ENCODE data around the gene APBA2.
A peak's percentile ranks its signal among the peaks of the same experiment; 100 is the strongest.

The APBA2 gene

GRCh38 chr15:28986726-28987125 is 101.0 kb downstream of the APBA2 start:
- DNase-seq = no peak

DNA sequence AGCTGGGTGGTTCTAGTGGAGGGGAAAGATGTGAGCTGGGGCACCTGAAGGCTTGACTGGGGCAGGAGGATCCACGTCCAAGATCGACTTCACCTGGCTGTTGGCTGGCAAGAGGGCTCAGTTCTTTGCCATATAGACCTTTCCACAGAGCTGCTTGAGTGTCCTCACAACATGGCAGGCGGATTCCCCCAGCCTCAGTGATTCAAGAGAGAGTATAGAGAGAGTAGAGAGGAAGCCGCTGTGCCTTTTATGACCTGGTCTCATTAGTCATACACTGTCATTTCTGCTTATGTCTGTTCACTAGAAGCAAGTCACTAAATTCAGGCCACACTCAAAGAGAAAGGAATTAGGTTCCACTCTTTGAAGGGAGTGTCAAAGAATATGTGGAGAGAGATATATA is 101.6 kb downstream of the APBA2 start:
- DNase-seq = no peak

DNA sequence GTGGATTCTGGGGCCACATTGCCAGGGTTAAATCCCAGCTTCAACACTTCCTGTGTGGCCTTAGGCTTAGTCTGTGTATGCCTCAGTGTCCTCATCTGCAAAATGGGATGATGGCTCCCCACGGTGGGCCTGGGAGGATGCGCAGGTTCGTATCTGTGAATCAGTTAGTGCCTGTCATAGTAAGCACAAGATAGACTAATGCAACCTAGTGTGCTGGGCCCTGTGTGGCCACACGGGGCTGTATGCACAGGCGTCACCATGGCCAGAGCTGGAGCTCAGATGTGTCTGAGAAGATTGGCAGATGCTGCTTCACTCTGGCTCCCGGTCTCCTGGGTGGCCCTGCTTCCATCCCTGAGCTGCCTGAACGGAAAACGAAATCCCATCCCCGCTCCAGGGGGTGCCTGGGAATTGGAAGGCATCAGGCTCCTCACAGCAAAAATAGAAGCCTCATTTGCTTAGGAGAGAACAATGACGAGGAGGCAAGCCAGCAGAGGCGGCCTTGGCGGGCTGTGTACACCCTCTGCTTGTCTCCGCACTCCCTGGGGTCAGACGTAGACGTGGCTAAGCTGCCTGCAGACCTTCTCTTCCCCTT is 103.6 kb downstream of the APBA2 start:
- DNase-seq = no peak

DNA sequence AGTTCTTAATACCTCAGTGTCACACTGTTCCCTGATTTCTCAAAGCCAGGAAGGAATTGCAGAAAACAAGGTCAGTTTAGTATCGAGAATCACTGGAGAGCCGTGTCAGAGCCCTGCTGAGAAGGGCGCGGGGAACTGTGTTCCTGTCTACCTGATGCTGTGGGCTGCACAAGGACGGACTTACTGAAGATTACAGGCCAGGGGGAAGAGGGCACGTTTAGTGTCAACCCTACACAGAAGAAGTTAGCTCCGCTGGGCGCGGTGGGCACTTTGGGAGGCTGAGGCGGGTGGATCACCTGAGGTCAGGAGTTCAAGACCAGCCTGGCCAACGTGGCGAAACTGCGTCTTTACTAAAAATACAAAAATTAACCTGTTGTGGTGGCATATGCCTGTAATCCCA is 104.1 kb downstream of the APBA2 start:
- DNase-seq = no peak

- DNase-seq = no peak
Observed at GRCh38 chr15:28990390-28990789, 104.6 kb downstream of the APBA2 start.

DNA sequence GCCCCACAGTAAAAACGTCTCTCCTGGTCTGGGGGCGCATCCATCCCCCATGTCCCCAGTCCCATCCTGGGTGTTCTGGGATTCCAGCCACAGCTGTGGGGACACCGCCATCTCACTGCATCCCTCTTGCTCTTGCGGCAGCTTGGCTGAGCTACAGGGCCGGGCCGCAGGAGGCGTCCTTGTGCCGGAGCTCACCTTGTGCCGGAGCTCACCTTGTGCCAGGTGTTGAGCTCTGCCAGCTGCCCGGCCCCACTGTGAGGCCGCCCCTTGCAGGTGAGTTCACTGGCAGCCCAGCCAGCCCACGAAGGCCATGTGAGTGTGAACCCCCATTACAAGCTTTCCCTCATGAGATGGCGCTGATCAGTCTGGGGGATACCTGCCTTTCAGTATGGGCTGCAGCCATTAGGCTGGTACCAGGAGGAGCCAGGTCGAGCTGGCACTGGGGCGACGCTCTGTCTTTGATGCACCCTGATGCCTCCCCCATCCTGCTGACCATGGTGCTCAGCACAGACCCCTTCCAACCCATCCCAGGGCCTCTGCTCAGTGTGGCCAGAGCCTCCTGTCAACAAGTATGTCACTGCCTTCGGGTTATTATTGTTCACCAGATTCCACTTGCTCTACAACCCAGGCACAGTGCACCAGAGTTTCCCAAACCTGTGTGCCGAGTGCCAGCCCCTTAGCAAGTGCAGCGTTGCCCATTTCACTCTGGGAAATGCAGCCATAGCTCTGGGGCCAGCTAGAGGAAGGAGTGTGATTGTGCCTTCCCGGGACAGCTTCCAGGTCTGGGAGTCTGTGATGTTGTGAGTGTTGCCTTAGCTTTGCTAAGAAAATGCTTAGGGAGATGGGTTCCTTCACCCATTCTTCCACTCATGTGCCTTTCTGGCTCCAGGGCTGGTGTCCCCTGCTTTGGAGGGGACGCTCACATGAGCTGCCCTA is 105.7 kb downstream of the APBA2 start:
- no peak for DNase-seq

GRCh38 chr15:28992336-28992864 is 106.6 kb downstream of the APBA2 start:
- no peak for DNase-seq

DNA sequence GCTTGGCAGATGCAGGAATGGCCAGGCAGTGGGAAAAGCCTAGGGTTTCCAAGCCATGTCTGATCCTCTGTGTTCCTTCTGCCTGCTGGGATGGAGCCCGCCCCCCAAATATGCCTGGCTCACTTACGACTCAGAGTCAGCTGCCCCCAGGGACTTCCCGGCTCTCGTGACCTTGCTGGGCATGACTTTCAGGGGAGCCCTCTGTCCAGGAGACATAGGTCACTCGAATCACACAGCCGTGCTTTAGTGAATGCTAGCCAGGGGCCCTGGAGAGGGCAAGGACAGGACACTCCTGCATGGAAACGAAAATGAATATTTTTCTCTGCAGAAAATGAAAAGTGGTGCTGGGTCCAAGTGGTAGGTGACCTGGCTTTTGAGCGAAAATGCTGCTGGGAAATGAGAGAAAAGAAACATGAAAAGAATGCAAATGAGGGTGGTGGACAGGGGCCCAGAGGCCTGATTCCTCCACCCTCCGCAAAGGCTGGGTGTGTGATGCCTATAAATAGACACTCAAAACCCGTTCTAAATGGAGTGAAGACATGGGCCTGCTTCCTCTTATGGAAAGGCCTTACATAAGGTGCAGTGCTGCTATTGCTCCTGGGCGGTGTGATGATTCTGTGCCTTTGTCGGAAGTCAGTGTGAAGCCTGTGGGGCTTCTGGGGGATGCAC is 107.4 kb downstream of the APBA2 start:
- no peak for DNase-seq

GRCh38 chr15:28993720-28994053 is 107.9 kb downstream of the APBA2 start:
- no peak for DNase-seq

DNA sequence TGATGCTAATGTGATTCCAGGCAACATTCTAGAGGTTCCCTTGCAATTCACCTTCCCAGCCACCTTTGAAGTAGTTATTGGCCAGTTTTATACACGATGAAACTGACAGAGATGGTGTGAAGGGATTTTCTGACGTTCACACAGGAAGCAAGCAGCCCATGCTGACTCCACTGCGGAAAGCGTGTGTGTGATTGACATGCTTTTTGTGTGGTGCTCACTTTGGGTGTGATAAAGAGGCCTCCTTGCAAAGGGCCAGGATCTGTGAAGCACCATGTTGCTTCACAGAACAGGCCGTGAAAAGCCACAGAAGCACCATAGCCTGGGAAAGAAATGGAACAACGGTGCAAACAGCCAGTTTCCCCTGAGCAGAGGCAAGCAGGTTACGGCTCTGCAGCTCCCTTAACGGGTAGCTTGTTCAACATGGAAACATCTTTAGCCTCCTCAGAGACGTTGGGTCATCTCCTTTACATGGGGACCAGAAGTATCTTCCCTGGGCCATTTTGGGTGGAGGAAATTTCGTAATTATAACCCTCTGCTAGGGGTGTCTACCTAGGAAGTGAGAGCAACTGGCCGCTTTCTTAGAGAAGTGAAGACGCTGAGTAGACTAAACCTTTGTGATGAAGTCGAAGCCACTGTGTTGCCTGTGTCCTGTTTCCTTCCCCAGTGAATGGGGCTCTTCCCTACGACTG is 108.5 kb downstream of the APBA2 start:
- peak; percentile 11 to 40 for DNase-seq

- no peak for DNase-seq
Observed at GRCh38 chr15:28994831-28995596, 109.2 kb downstream of the APBA2 start.

DNA sequence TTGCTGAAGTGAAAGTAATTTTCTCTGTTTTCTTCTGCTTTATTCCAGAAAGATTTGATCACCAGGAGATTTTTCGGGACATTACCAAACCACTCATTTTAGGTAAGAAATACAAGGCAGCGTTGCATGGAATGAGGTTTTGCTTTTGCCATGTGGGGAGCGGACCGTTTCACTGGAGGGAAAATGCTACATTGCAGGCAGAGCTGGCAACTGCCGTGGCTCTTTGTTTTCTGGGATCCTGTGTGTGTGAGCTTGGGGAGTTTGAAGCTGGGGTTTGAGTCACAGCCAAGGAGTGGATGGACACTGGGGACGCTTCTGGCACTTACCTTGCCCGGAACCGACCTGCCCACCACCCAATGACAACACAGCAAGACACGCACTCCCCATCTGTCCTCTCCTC is 109.9 kb downstream of the APBA2 start:
- no peak for DNase-seq

- DNase-seq = no peak
Observed at GRCh38 chr15:28996289-28996688, 110.5 kb downstream of the APBA2 start.

DNA sequence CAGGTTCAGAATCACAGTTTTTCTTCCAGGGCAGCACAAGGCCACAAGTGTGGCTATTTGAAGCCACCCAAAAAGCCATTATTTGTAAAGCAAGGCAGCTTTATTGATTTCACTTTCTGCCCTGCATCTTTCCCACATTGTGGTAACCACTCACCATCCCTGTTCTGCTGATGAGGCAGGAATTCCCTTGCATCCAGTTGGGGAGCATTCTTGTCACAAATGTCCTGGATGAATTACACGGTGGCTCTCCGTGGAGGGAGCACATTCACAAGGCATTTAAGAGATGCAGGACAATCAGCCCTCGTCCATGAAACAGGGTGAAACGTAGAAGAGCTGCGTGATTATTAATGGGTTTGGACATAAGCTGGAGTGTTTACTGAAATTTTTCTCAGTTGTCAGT is 111.2 kb downstream of the APBA2 start:
- no peak for DNase-seq

DNA sequence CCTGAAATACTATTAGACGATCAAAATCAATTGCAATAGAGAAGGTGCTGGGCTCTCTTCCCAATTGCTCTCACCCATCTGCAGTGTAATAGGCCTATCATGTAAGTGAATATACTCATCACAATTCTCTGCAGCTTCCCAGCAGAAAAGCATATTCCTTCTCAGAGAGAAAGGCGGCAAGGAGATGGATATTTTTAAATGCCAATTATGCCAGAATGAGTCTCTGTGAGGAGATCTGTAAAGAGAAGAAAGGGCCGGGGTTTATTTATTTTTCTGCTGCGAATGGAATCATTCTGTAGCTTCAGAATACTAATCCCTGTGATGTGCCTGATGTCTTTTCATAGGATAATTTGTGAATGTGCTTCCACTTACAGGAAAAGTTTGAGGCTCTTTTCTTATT is 112.0 kb downstream of the APBA2 start:
- no peak for DNase-seq

GRCh38 chr15:28998511-28998910 is 112.7 kb downstream of the APBA2 start:
- DNase-seq = no peak

DNA sequence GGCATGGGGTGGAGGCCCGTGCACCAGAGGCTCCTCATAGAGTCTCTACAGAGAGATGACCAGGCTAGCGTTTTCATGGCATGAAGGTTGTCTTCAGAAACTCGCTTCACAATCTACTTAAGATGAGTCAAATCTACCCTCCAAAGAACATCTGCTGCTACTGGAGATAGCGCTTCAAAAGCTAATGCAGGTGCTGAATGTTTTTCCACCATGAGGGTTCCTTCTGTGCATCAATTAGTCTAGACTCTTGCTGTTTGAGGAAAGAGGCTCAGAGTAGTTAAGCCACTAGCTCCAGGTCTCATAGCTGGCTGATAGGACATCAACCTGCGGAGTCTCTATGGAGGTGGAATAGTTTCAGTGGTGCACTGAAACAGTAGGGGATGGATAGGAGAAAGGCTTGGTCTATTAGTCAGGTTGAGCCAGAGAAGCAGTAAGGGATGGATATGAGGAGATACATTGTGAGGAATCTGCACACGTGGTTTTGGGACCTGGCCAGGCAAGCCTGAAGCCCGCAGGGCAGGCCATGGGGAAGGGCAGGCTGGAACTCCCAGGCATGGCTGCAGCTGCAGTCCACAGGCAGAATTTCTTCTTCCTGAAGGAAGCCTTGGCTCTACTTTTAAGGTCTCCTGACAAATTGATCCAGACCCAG is 117.5 kb downstream of the APBA2 start:
- no peak for DNase-seq

DNA sequence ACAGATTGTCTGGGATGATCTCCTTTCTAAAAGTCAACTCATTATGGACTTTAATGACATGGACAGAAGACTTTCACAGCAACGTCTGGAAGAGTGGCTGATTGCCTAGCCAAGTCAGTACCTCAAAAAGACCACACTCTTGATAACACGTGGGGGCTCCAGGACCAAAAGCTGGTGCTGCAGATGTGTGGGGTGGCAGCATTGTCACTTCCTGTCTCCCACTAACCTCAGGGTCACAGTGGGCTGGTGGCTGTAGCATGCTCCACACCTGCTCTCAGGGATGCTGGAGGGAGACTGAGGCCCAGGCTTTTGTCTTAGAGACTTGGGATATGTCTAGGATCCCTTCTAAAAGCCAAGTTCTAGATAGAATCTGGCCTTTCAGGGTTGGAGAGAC is 118.1 kb downstream of the APBA2 start:
- no peak for DNase-seq

GRCh38 chr15:29005931-29006330 is 120.2 kb downstream of the APBA2 start:
- DNase-seq = no peak

- no peak for DNase-seq
Observed at GRCh38 chr15:29008846-29009245, 123.1 kb downstream of the APBA2 start.

- no peak for DNase-seq
Observed at GRCh38 chr15:29012097-29012496, 126.3 kb downstream of the APBA2 start.

DNA sequence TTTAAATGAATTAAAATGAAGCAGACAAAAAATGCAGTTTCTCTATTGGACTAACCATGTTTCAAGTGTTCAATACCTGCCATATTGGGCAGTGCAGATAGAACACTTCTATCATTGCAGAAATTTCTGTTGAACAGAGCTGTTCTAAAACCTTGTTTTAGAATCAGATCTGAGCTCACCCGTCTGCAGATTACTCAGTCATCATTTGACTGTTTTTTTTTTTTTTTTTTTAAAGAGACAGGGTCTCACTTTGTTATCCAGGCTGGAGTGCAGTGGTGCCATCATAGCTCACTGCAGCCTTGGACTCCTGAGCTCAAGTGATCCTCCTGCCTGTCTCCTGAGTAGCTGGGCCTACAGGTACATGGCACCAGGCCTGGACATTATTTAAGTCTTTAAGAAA is 128.7 kb downstream of the APBA2 start:
- DNase-seq = no peak
